ENCODE data around the gene SORBS2. TPM values are rescaled to one million over a fixed set of nuclear protein-coding genes. Genes with fewer than 3 reads are reported as not detected.

Gene SORBS2
- total and polyA plus RNA-seq, 2 of the 8 experiments (the other 6 are each of a cell fraction or from before 2014, with no cell fraction given) = 73.0 to 87.1 TPM

DNA sequence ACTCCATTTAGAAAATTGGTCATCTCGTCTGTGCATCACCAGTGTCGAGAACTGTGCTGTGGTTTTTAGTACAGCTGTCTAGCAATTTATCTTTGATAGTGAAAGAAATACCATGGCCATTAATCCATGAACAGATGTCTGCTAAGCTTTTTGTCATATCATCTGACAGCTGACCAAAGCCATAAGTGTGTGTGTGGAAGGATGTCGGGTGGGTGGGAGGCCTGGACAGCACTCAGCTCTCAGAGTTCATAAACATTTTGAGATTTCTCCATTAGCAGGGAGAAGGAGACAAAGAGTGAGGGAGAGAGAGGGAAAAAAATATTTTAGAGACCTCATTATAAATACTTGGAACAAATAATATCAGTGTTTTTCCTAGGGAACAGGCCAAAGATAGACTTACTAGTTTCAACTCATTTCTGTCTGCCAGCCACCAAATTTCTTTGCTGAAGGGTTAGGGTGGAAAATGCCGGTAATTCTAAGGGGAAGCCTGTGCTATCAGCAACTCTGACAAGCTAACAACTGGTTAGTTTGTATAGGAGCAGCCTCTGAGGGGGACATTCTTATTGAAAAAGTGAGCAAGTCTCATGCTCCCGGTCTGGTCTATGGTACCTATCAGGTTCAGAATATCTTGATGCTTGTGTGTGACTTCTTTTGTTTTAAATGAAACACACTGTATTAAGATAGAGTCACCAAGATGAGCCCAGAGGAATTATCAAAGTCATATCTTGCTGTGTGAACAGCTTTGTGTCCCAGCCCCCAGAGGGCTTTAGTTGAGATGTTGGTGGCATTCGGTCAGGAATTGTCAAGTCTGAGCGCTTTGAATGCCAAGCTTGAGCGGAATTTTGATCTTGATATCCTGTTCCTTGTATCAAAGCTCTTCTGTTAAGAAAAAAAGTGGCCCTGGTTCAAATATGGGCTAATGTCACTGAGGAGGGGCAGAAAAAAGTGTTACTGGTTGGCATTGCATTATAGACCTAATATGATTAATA is 234.7 kb downstream of the SORBS2 start:
- Histone ChIP-seq H3K9me3 (ENCODE audit: insufficient read depth in 2 of 2, low read depth in 1 of 2, low read length in 1 of 2) (0 out of 4 replicates have a peak, but pooled peaks cover 0 to 2% of the 10 kb centered on the region in 2 experiments), H3K23me2 (ENCODE audit: low read depth, low read length) (no peaks in the 10 kb centered on the region), H4K8ac (ENCODE audit: extremely low read depth, insufficient read depth, low read length) (no peak overlapping the region), H3K79me1 (ENCODE audit: low read depth, low read length) (no peaks in the 10 kb centered on the region), H3K4me3 (ENCODE audit: extremely low read depth in 1 of 4, insufficient read depth in 2 of 4, low read depth in 3 of 4, low read length in 4 of 4) (no peak overlapping the region), H3K14ac (ENCODE audit: insufficient read length) (no peak overlapping the region), H2BK120ac (replicated peaks; ENCODE audit: low read depth, low read length) (no peak overlapping the region), H4K20me1 (replicated peaks in 1 of 2; ENCODE audit: control insufficient read depth in 1 of 2, insufficient read depth in 2 of 2, low read length in 2 of 2) (no peaks in the 10 kb centered on the region), H3K4me1 (replicated peaks in 1 of 4; ENCODE audit: control insufficient read depth in 3 of 4, insufficient read depth in 4 of 4, low read length in 3 of 4) (peaks cover 2 to 8% (median 6%) of the 10 kb centered on the region in 4 experiments; a peak in 6 of 7 replicates), H2AFZ (ENCODE audit: low read length) (no peak overlapping the region), H2BK15ac (ENCODE audit: low read length) (no peak overlapping the region), H2BK5ac (ENCODE audit: low read depth, low read length) (no peak overlapping the region), H3K79me2 (ENCODE audit: control insufficient read depth in 1 of 2, insufficient read depth in 2 of 2, low read length in 2 of 2) (no peaks in the 10 kb centered on the region), H3K27ac (ENCODE audit: low read depth, low read length) (no peak overlapping the region), H3K27me3 (replicated peaks in 1 of 4; ENCODE audit: control insufficient read depth in 3 of 4, extremely low read depth in 1 of 4, insufficient read depth in 3 of 4, low read length in 3 of 4) (no peaks in the 10 kb centered on the region), H4K91ac (replicated peaks; ENCODE audit: insufficient read length, low read length) (no peak overlapping the region), H3K56ac (replicated peaks; ENCODE audit: insufficient read length, low read depth, low read length) (no peak overlapping the region), H3K4me2 (ENCODE audit: insufficient read depth in 1 of 2, low read depth in 2 of 2, low read length in 2 of 2) (no peak overlapping the region), H2BK12ac (ENCODE audit: low read depth, low read length) (no peak overlapping the region), H3K23ac (ENCODE audit: insufficient read length) (no peak overlapping the region), H4K5ac (ENCODE audit: insufficient read length, low read depth, low read length) (no peak overlapping the region), H2AK5ac (ENCODE audit: low read depth, low read length) (no peak overlapping the region), H3K9ac (replicated peaks in 1 of 4; ENCODE audit: extremely low read depth in 1 of 4, low read depth in 3 of 4, low read length in 3 of 4) (no peak overlapping the region), H3K18ac (ENCODE audit: extremely low read depth, low read length) (no peak overlapping the region), H3K4ac (replicated peaks; ENCODE audit: insufficient read length, low read depth, low read length) (no peak overlapping the region), H2BK20ac (ENCODE audit: low read length) (no peak overlapping the region), H3K36me3 (ENCODE audit: control insufficient read depth in 2 of 4, insufficient read depth in 4 of 4, low read length in 3 of 4) (no peaks in the 10 kb centered on the region)
- CTCF ChIA-PET (ENCODE audit: partially characterized antibody) = interaction anchor here (0.6 to 1.5 kb wide), 4 partner anchors 12 to 130 kb away, joined by 3 to 9 read pairs (median 3); no protein-coding TSS in a partner anchor
- POLR2A ChIA-PET (ENCODE audit: partially characterized antibody) = no interaction called here
- FAIRE-seq (no peak), DNase-seq (ENCODE audit: low read depth in 1 of 2, low spot score in 2 of 2) (no peak)
- 89% methylated on average over 8 of the region's 8 CpGs; no CpG with 5 or more reads in 1 of the 2 experiments for WGBS, 2 experiments (ENCODE audit: extremely low coverage in 1 of 2, insufficient coverage in 1 of 2, insufficient read length in 1 of 2, insufficient replicate concordance in 2 of 2, low coverage in 1 of 2, low lambda C conversion rate in 2 of 2, missing lambda C conversion rate in 1 of 2)
- no peak for TF ChIP-seq POLR2AphosphoS5 (IDR thresholded peaks at IDR 0.05; ENCODE audit: low read depth, low read length)
- TF ChIP-seq, protein P1, sequence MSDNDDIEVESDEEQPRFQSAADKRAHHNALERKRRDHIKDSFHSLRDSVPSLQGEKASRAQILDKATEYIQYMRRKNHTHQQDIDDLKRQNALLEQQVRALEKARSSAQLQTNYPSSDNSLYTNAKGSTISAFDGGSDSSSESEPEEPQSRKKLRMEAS (IDR thresholded peaks at IDR 0.05) = no peak
- TF ChIP-seq TAF1 (IDR thresholded peaks at IDR 0.05; ENCODE audit: low read depth, low read length) = no peak
- TF ChIP-seq HDAC2 (IDR thresholded peaks at IDR 0.05; ENCODE audit: borderline replicate concordance in 1 of 2, low read depth in 2 of 2, low read length in 2 of 2) = no peak
